ENCODE results near the gene CYP51A1.
"Not testable (repeated sequence)": the region's sequence is repeated elsewhere in the genome, so short reads cannot be mapped to it uniquely, and the experiment has no call there.

Gene CYP51A1

DNA sequence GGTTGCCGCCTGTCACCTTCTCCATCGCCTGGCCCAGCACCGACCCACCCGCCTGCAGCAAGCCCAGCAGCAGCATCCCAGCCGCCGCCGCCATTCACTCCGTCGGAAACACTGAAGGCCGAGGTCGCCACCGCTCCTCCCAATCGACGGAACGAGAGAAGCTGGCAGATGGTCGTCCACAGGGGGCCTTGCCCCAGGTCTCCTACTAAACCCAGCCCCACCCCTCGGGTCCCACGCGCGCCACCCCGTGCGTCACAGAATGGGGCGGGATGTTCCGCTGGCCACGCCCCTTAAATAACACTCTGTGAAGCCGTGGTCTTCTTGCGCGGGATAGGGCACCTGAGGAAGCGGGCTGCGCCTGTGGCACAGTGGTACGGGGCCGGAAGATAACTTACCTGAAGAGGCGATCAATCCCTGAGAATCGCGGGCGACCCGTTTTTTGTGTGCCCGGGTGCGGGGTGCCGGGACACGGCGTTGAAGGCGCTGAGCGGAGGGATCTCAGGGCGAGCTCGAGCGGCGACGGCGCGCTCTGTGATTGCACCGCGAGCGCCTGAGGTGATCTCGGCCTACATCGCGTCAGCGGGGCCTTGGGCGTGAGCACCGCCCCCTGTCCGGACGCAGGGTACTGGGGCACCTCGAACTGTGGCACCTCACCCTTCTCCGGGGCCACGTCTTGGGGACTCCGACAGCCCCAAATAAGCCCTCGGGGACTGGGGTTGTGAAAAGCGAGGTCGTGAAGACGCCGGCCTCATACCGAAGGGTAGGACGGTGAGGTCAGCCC lies at the start of gene CYP51A1:
CYP51A1 (minus strand) TSS at position 207 of the 781 bp plus-strand sequence; CDS start at position 94, 113 bp downstream.
- DNase-seq (ENCODE audit: low read depth in 2 of 2) = peak; percentile 85 to 94

DNA sequence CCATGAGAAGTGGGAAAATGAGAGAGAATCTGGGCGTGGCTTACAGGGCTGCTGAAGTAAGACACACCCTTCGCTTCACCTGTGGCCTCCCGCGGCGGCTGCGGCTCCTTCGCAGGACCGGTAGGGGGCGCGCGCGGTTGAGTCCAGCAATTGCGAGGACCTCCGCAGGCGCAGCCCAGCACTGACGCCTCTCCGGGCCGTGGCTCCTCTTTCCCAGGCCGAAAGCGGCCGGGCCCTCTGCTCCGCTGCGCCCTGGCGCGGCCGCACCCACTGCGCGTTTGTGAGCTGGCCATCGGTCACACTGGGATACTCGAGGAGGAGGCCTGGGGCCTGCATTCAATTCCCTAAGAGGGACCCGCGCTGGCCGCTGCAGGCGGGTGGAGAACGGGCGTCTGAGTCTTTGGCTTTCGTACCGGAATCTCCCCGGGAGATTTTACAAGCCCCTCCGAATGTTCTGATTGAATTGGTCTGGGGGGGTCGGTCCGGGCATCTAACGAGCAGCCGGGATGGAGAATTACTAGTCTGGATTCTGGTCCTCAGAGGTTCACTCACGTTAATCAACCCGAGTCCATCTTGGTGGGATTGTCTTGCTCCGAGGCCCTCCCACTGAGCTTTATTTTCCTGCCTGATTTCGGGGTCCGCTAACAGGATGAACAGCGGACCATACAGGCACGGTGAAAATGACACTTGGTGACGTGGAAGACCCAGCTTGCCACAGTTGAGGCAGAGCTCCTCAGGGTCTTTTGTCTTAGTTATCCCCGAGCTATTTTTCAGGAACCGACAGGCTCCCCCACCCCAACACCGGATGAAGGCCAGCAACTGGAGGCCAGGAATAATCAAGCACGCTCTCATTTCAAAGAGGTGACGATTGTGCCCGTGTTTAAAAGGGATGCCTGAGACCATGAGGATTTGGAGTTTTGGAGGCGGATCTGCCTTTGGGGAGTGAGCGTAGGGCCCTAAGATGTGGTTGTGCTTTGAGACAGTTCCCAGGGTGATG lies 44.9 kb upstream of the CYP51A1 start, which contains the start of gene LRRD1:
LRRD1 (minus strand) TSS at position 215 of the 997 bp plus-strand sequence. CDS start 13,940 bp downstream, outside the sequence.
- DNase-seq (ENCODE audit: low read depth in 2 of 2) = peak; percentile 79 to 80

DNA sequence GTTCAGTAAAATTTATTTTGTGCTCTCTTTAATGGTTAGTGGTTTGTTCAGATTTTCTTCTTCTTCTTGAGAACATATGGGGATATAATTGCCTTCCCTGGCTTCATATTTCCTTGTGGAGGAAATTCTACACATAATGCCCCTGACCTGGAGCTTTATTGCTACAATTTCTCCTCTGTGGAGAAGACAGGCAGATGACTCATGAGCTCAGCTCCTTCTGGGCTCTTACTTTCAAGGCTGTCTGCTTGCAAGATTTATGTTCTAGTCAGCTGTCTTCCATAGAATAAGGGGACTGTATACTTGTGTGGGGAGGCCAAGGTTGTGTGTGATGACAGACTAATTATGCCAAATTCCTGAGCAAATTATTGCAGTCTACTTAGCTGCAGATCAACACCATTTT lies 43.1 kb upstream of the CYP51A1 start:
- DNase-seq (ENCODE audit: low read depth in 2 of 2) = no peak

DNA sequence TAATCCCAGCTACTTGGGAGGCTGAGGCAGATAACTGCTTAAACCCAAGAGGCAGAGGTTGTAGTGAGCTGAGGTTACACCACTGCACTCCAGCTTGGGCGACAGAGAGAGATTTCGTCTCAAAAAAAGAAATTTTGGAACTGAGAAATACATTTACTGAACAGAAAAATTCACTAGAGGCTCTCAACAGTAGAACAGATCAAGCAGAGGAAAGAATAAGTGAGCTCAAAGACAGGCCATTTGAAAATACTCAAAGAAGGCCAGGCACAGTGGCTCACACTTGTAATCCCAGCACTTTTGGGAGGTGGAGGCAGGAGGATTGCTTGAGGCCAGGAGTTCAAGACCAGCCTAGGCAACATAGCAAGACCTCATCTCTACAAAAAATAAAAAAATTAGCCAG lies 35.3 kb upstream of the CYP51A1 start:
- DNase-seq (ENCODE audit: low read depth in 2 of 2) = not testable (repeated sequence)

DNA sequence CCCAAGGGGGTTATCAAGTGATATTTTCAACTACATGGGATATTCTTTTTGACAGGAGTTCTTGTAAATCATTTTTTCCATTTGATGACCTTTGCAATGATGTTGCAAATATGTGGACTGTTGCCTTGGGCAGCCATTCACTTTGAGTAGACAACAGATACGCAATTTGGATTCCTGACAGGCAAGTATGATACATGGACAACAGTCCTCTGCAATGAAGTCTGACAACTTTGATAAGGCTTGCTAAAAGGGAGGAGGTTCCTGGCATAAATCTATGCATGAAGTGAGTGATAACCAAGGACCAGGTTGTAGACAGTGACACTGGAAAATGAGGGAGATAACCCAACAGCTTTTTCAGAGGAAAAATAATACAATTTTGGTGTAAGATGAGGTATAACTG lies 27.0 kb upstream of the CYP51A1 start:
- no peak for DNase-seq (ENCODE audit: low read depth in 2 of 2)

DNA sequence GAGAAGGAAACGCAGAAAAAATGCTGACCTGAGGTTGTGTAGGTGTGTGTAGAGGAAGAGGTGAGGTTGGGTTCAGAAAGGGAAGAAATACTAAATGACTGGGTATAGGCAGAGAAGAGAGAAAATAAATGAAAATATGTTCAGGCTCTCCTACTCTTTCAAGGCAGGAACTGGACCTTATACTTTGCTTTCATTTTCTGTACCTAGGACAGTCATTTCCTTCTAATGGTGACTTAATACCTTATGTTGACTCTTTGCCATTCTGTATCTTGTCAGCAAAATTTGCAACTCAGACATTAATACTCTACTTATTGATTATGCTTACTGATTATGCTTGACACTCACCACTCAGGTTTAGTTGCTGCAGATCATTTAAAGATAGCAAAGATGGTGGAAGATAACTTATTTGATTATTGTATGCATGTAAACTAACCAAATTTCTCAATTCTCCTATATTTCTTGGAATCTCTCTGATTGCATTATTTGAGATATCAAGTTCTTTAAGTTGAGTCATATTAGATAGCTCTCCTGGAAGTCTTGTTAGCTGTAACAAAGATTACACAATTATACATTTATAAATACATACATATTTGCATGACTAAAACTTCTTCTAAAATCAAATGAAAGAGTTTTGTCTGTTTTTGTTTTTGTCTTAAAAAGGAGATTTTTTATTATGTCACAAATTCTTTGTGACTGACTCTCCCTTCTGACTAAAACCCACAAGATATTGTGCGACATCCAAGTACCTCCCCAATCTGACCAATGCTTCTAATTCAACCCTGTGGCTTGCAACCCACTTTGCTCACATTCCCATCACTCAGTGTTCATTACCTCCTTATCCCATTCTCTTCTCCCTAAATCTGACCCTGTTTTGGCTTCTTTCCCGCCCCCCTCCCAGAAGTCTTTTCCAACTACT lies 24.6 kb upstream of the CYP51A1 start:
- no peak for DNase-seq (ENCODE audit: low read depth in 2 of 2)

DNA sequence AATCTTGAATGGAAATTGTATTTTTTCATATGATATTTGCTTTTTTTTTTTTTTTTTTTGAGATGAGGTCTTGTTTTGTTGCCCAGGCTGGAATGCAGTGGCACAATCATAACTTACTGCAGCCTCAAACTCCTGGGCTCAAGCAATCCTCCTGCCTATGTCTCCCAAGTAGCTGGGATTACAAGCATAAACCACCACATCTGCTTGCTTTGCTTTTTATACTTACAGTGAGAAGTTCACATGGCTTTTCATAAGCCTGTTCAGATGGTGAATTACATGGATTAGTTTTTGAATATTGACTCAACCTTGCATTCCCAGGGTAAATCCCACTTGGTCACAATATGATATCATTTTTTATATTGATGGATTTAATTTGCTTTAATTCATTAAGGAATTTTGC lies 22.7 kb upstream of the CYP51A1 start:
- no peak for DNase-seq (ENCODE audit: low read depth in 2 of 2)

DNA sequence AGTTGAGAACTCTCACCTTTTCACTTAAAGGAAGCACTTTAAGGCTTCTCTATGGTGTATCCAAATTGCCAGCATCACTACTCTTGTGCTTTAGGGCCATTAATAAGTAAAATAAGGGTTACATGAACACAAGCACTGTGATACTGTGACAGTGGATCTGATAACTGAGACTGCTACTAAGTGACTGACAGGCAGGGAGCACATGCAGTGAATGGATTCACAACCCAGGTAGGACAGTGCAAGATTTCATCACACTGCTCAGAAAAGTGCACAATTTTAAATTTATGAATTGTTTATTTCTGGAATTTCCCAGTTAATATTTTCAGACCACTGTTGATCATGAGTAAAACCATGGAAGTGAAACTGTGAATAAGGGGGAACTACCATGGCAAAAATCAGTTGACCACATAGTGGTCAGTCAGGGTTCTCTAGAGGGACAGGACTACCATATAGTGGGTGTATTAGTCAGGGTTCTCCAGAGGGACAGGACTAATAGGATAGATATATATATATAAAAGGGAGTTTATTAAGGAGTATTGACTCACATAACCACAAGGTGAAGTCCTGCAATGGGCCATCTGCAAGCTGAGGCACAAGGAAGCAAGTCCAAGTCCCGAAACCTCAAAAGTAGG lies 20.9 kb upstream of the CYP51A1 start:
- no peak for DNase-seq (ENCODE audit: low read depth in 2 of 2)

DNA sequence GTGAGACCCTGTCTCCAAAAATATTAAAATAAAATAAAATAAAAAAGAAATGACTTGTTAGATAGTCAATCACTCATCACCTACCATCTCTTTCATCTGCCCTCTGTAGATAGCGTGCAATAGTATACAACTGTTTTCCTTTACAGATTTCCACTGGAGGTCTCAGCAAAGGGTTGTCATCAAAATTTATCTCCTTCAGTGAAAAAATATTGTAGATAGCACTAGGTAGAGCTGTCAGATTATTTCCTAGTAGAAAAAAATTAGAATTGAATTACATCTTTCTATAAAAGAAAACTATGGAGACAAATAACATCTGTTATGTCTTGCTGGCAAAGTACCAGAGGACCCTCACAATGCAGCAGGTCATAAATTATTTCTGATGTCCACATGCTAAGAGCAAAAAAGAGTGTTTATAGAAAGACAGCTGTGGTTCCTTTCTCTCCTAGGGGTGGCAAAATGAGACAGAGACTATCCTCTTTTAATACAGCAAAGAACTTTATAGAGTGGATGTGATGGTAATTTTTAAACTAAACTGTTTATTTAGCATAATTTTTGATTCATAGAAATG lies 16.3 kb upstream of the CYP51A1 start:
- DNase-seq (ENCODE audit: low read depth in 2 of 2) = no peak

DNA sequence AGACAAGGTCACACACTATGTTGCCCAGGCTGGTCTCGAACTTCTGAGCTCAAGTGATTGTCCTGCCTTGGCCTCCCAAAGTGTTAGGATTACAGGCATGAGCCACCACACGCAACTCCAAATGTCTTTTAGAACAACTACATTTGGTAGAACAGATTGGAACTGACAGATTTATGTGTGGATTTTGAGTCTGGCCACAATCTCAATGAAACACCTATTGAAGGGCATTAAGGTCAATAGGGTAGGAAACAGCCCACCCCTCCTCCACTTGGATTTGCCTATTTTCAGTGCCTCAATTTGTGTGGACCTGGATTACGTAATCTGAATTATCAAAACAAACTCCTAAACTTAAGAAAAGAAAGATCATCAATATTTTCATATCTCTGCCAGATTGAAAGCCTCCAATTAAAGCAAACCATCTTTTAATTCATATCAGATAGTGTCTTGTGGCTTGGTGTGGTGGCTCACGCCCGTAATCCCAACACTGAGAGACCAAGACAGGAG lies 15.5 kb upstream of the CYP51A1 start:
- no peak for DNase-seq (ENCODE audit: low read depth in 2 of 2)

DNA sequence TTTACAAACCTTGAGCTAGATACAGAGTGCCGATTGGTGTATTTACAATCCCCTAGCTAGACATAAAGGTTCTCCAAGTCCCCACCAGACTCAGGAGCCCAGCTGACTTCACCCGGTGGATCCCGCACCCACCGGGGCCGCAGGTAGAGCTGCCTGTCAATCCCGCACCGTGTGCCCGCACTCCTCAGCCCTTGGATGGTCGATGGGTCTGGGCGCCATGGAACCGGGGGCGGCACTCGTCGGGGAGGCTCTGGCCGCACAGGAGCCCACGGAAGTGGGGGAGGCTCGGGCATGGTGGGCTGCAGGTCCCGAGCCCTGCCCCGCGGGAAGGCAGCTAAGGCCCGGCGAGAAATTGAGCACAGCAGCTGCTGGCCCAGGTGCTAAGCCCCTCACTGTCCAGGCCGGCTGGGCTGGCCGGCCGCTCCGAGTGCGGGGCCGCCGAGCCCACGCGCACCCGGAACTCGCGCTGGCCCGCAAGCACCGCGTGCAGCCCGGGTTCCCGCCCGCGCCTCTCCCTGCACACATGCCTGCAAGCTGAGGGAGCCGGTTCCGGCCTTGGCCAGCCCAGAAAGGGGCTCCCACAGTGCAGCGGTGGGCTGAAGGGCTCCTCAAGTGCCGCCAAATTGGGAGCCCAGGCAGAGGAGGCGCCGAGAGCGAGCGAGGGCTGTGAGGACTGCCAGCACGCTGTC lies 9.1 kb upstream of the CYP51A1 start:
- DNase-seq (ENCODE audit: low read depth in 2 of 2) = not testable (repeated sequence)

DNA sequence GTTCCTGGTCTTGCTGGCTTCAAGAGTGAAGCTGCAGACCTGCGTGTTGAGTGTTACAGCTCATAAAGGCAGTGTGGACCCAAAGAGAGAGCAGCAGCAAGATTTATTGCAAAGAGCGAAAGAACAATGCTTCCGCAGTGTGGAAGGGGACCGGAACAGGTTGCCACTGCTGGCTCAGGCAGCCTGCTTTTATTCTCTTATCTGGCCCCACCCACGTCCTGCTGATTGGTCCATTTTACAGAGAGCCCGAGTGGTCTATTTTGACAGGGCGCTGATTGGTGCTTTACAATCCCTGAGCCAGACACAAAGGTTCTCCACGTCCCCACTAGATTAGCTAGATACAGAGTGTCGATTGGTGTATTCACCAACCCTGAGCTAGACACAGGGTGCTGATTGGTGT lies 8.5 kb upstream of the CYP51A1 start:
- not testable (repeated sequence) for DNase-seq (ENCODE audit: low read depth in 2 of 2)

DNA sequence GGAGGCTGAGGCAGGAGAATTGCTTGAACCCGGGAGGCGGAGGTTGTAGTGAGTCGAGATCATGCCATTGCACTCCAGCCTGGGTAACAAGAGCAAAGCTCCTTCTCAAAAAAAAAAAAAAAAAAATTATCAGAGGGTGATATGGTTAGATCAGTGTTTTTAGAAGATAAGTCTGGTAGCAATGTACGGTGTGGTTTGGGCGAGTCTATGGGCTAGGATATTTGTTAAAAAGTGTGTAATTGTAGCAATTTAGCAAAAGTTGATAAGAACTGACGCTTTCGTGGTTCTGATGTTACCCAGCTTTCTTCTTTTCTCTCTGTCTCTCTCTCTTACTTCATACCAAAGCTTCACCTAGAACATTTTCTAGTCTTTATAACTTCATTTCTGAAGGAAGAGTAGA lies 6.9 kb upstream of the CYP51A1 start:
- no peak for DNase-seq (ENCODE audit: low read depth in 2 of 2)

DNA sequence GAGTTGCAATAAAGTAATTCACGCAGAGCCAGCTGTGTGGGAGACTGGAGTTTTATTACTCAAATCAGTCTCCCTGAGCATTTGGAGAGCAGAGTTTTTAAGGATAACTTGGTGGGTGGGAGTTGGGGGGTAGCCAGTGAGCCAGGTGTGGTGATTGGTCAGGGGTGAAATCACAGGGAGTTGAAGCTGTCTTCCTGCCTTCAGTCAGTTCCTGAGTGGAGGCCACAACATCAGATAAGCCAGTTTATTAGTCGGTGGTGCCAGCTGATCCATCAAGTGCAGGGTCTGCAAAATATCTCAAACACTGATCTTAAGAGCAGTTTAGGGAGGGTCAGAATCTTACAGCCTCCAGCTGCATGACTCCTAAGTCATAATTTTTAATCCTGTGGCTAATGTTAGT lies 3.3 kb upstream of the CYP51A1 start:
- DNase-seq (ENCODE audit: low read depth in 2 of 2) = no peak

DNA sequence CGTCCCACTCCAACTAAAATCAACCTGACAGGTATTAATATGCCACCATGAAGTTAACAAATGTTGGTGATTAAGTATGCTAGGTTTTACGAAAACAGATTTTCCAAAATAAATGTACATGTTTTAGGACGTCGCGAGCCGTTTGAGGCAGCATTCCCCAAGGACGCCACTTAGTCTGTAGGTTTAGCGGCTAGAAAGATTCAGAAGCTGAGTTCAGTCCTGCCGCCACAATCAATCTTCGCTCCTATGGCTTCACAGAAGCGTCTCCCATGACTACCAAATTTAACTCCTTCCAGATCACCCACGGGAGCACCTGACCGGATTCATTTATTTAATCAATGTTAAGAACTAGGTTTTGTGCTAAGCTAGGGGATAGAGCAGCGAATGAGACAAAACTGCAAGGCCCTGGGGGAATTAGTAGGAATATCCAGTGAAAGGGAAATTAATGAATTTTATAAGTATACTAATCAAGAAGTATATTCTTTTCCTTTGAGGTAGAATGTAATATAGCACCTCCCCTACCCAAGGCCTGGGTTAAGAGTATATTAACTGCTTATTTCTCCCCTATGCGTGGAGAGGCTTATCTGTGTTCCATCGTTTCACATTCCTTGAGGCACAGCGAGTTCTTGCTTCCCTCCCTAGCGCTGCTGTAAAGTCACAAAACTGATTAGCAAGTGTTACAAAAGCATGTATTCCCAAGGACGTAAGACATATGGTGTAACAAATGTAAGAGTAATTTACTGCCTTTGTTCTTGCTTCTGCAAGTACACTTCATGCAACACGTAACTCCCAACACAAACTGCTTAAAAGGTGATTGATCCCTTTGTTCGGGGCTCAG lies 994 bp upstream of the CYP51A1 start:
- DNase-seq (ENCODE audit: low read depth in 2 of 2) = no peak

DNA sequence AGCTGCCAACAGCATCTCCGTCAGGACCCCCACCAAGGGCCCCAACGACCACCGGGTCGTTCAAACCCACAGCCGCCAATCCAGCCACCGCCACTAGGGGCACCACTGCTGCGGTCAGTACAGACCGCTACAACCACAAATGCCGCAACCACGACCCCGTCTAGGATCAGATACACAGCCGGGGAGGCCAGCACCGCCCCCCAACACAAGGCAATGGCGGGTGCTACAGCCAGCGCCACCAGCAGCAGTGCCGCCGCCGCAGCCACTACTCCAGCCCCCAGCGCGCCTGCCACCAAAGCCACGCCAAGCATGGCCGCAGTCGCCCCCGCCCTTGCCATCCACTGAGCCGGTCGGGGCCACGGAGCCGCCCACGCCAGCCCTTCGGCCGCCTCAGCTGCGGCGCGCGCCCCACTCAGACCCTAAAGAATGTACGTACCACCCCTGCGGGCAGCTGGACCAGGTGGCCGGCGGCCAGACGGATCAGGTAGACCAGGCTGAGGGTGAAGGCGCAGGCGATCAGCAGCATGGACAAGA lies 473 bp downstream of the CYP51A1 start:
- peak; percentile 19 to 24 for DNase-seq (ENCODE audit: low read depth in 2 of 2)

DNA sequence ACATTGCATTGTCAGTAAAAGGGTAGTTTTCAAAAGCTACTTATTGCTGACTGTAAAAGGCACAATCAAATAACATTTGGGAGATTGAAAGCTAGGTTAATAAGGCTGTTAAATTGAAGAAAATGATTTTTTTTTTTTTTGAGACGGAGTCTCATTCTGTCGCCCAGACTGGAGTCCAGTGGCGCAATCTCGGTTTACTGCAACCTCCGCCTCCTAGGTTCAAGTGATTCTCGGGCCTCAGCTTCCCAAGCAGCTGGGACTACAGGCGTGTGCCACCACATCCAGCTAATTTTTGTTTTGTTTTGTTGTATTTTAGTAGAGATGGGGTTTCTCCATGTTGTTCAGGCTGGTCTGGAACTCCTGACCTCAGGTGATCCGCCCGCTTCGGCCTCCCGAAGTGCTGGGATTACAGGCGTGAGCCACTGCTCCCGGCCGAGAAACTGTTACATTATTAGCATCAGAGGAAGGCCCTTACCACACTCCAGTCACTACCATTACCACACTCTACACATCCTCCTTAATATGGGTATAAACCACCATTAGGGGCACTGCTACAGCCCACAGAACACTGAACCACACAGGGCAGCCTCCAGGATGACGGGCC lies 1.0 kb downstream of the CYP51A1 start:
- DNase-seq (ENCODE audit: low read depth in 2 of 2) = no peak

DNA sequence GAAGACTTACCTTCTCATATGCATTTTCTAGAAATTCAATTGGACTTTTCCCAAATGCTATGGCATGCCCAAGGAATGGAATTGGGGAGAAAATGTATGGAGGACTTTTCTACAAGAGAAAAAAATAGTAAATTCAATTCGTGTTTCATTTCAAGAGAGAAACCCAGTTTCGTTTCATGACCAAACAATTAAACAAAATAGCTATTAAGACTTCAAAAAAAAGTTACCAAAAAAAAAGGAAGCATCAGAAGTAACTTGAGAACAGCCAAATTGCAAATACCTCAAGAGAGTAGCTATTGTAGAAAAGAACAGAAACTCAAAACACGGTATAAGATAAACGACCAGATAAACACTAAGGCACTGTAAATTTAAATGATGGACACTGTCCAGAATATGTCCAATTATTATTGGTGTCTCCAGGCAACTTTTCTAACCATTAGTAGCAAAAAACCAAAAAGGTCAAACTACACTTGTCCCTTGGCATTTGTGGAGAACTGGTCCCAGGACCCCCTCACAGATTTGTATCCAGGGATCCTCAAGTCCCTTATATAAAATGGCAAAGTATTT lies 2.4 kb downstream of the CYP51A1 start:
- no peak for DNase-seq (ENCODE audit: low read depth in 2 of 2)
